GM12878 (cell line): ENCODE measurements around the gene DVL2. TPM values are rescaled to one million over a fixed set of nuclear protein-coding genes. Genes with fewer than 3 reads are reported as not detected.

Experiments used
- ATAC-seq: fragments of 200-7000 bp; cut with Tn5 transposase; 3 replicates; pipeline ENCODE4 v1.9.1; 2020; ENCODE audit warnings: mild to moderate bottlenecking, moderate library complexity
- BruUV-seq: library from RNA; stranded (reverse); fragments of 400-500 nt; replicated peaks from 2 replicates; lab custom pipeline; 2021; lab: Mats Ljungman, UMichigan
- CTCF ChIA-PET: fragments of 300-600 bp; sonication (Branson Sonifier 250); formaldehyde crosslinking; extraction: SDS; loops from one replicate; lab custom pipeline; 2021; ENCODE audit warnings: inconsistent platforms; lab: Yijun Ruan, JAX
- POLR2A ChIA-PET: fragments of 350-600 bp; formaldehyde crosslinking; extraction: SDS; loops from one replicate; lab custom pipeline; 2021; ENCODE audit warnings: inconsistent platforms; lab: Charles Lee
- RAD21 ChIA-PET: fragments of 300-600 bp; sonication (Branson Sonifier 250); formaldehyde crosslinking; loops from one replicate; lab custom pipeline; 2023; ENCODE audit warnings: antibody characterized with exemption; ENCODE audit not compliant: unreplicated experiment; lab: Charles Lee
- SMC1A ChIA-PET: fragments of 300-600 bp; sonication (Branson Sonifier 250); formaldehyde crosslinking; loops from one replicate; lab custom pipeline; 2023; ENCODE audit not compliant: unreplicated experiment, uncharacterized antibody; lab: Charles Lee
- DNase-seq: peaks from one replicate; pipeline ENCODE4 v3.0.0-alpha.2; 2011; ENCODE audit warnings: low read depth, low spot score
- FAIRE-seq: peaks from 3 replicates; lab custom pipeline; 2011; peaks lifted over from hg19 to GRCh38; lab: Jason Lieb, UNC
- H2AFZ ChIP-seq: 2 replicates; pipeline ENCODE4 v1.6.0; 2011; ENCODE audit warnings: low read depth, low read length, control low read depth; ENCODE audit not compliant: control insufficient read depth
- H3K27ac ChIP-seq: 2 replicates; pipeline ENCODE4 v1.5.1; 2011; ENCODE audit warnings: control low read depth; ENCODE audit not compliant: control insufficient read depth, insufficient read depth
- H3K27me3 ChIP-seq, 2 experiments: replicated peaks in 1 of 2; 2 replicates each; pipeline versions ENCODE4 v1.6.0 to v1.6.1; 2011; ENCODE audit warnings: low read length in 1 of 2; ENCODE audit not compliant: control insufficient read depth in 2 of 2, insufficient read depth in 2 of 2
- H3K36me3 ChIP-seq, 2 experiments: 2 replicates each; pipeline ENCODE4 v1.5.1; 2011; ENCODE audit warnings: low read length in 1 of 2; ENCODE audit not compliant: control insufficient read depth in 2 of 2, insufficient read depth in 2 of 2
- H3K4me1 ChIP-seq: 2 replicates; pipeline ENCODE4 v1.6.1; 2011; ENCODE audit warnings: mild to moderate bottlenecking, low read length, moderate library complexity, mixed read lengths; ENCODE audit not compliant: control insufficient read depth, insufficient read depth
- H3K4me2 ChIP-seq: 2 replicates; pipeline ENCODE4 v1.6.0; 2011; ENCODE audit warnings: control low read depth; ENCODE audit not compliant: control insufficient read depth, insufficient read depth
- H3K4me3 ChIP-seq: fragments of 200-600 bp; sonication (generic); 2 replicates; pipeline ENCODE4 v1.5.1; 2016
- H3K79me2 ChIP-seq: 2 replicates; pipeline ENCODE4 v1.6.0; 2011; ENCODE audit warnings: low read length; ENCODE audit not compliant: control insufficient read depth, insufficient read depth
- H3K9ac ChIP-seq: 2 replicates; pipeline ENCODE4 v1.8.0; 2011; ENCODE audit warnings: low read length, control low read depth, mixed read lengths; ENCODE audit not compliant: control insufficient read depth, insufficient read depth
- H3K9me3 ChIP-seq: replicated peaks from 3 replicates; pipeline ENCODE4 v1.5.1; 2011; ENCODE audit warnings: mild to moderate bottlenecking, low read length; ENCODE audit not compliant: control insufficient read depth, insufficient read depth
- H4K20me1 ChIP-seq: 2 replicates; pipeline ENCODE4 v1.6.0; 2011; ENCODE audit not compliant: control insufficient read depth, insufficient read depth
- CBFB ChIP-seq: IDR thresholded peaks from 2 replicates; pipeline ENCODE4 v1.6.1; 2016; ENCODE audit warnings: antibody characterized with exemption, low read depth
- E2F8 ChIP-seq: fragments of 450-650 bp; IDR thresholded peaks from 2 replicates; pipeline ENCODE4 v1.6.1; 2018; ENCODE audit warnings: mild to moderate bottlenecking, low read depth, moderate library complexity; ENCODE audit not compliant: partially characterized antibody
- FOXM1 ChIP-seq: IDR thresholded peaks from 2 replicates; pipeline ENCODE4 v1.6.1; 2012; ENCODE audit warnings: low read depth, mild to moderate bottlenecking, inconsistent platforms, low read length, moderate library complexity
- MLLT1 ChIP-seq: fragments of 450-650 bp; IDR thresholded peaks from 2 replicates; pipeline ENCODE4 v1.6.1; 2016; ENCODE audit warnings: mild to moderate bottlenecking
- NBN ChIP-seq: fragments of 450-650 bp; IDR thresholded peaks from 2 replicates; pipeline ENCODE4 v1.6.1; 2016
- SIX5 ChIP-seq: IDR thresholded peaks from 2 replicates; pipeline ENCODE4 v1.6.1; 2011; ENCODE audit warnings: mild to moderate bottlenecking, low read depth, low read length, moderate library complexity; ENCODE audit not compliant: severe bottlenecking
- SP1 ChIP-seq: IDR thresholded peaks from one replicate; pipeline ENCODE4 v1.6.1; 2011; ENCODE audit warnings: low read depth, low read length
- TCF3 ChIP-seq: IDR thresholded peaks from 2 replicates; pipeline ENCODE4 v1.6.1; 2012; ENCODE audit warnings: low read depth, mild to moderate bottlenecking, low read length, borderline replicate concordance; ENCODE audit not compliant: insufficient read depth
- TCF7 ChIP-seq: IDR thresholded peaks from 2 replicates; pipeline ENCODE4 v1.6.1; 2014; ENCODE audit warnings: antibody characterized with exemption, borderline replicate concordance
- ZNF622 ChIP-seq: fragments of 450-650 bp; IDR thresholded peaks from 2 replicates; pipeline ENCODE4 v1.6.1; 2017; ENCODE audit warnings: mild to moderate bottlenecking, inconsistent platforms
- WGBS: methylation state at CpG from one replicate; pipeline ENCODE4 v1.1.6; 2016; ENCODE audit warnings: low lambda C conversion rate; ENCODE audit not compliant: insufficient replicate concordance, insufficient coverage; ENCODE audit errors: missing lambda C conversion rate; 5-methylcytosine and 5-hydroxymethylcytosine counted together
- in situ Hi-C: fragments of 300-500 bp; cut with MboI; formaldehyde crosslinking; loops from 9 replicates; pipeline ENCODE4 v1.14.3; 2018; ENCODE audit warnings: mixed read lengths
- intact Hi-C: fragments of 100-400 bp; cut with micrococcal nuclease; formaldehyde crosslinking; loops from one replicate; pipeline ENCODE4 v1.14.2; 2022; ENCODE audit not compliant: unreplicated experiment
- polyA plus RNA-seq, 11 experiments: library from polyadenylated mRNA; depleted of rRNA in 4 of 11; unstranded in 6 of 11; stranded (reverse) in 5 of 11; fragments of >200 nt; fragmentation: Nextera tagmentation in 4 of 11; fragmentation: Illumina TruSeq in 1 of 11; extraction: Ambion mirVana in 4 of 11; extraction: Trizol in 1 of 11; gene quantifications; 1 replicate in 1 of 11; 2 replicates in 10 of 11; pipeline versions ENCODE4 v1.2.1 to v1.2.3, GENCODE V29; 2011 to 2016; ENCODE audit warnings: inconsistent platforms in 2 of 11, missing spikeins in 2 of 11, low read depth in 1 of 11
- total RNA-seq, 4 experiments: library from RNA; depleted of rRNA in 3 of 4; stranded (reverse); fragments of >200 nt in 3 of 4; fragmentation: Illumina TruSeq in 1 of 4; extraction: Trizol in 1 of 4; gene quantifications; 2 replicates each; pipeline versions ENCODE4 v1.2.1 to v1.2.3, GENCODE V29; 2013 to 2021
- TF ChIP-seq, protein P1 (sequence below): fragments of 450-650 bp; formaldehyde crosslinking; IDR thresholded peaks from 2 replicates; pipeline ENCODE4 v1.5.0; 2022; ENCODE audit warnings: mild to moderate bottlenecking, missing genetic modification characterization
- TF ChIP-seq, protein P2 (sequence below): IDR thresholded peaks from 2 replicates; pipeline ENCODE4 v1.6.1; 2012; ENCODE audit warnings: mild to moderate bottlenecking, low read depth, low read length

Gene DVL2
- total and polyA plus RNA-seq, 10 of the 15 experiments (the other 5 are each of a cell fraction or from before 2014, with no cell fraction given): 0.97 to 44.8 (median 23.2) TPM

DNA sequence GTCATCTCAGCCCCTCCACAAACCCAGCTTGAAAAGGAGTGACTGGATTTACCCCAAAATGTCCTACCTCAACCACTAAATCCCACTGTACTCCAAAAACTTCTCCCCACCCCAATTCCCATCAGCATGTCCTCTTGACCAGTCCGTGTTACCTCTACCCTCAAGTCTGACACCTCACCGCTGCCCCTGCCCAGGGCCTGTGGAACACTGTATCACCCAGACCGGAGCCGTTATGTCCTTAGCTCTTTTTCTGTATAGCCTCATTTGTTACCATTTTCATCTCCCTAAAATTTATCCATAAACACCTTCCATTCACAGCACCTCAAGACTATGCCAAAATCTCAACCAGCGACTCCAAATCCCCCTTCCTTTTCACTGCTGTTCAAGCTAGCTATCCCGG is 2.5 kb upstream of the DVL2 start:
- Histone ChIP-seq H3K4me1 (peaks cover 32% of the 10 kb centered on the region), H2AFZ (no peak overlapping the region), H3K36me3 (peaks cover 6 to 14% of the 10 kb centered on the region in 2 experiments), H3K4me3 (peak overlapping the region; percentile 70; the same call in 1 of the 2 replicates), H3K27me3 (no peaks in the 10 kb centered on the region), H3K9ac (no peak overlapping the region), H3K27ac (no peak overlapping the region), H3K79me2 (peaks cover 68% of the 10 kb centered on the region), H4K20me1 (no peaks in the 10 kb centered on the region), H3K4me2 (peak overlapping the region; percentile 49; the same call in 1 of the 2 replicates), H3K9me3 (no peaks in the 10 kb centered on the region)
- in situ Hi-C loops: no loop called here
- no TSS peak for BruUV-seq
- ChIA-PET RAD21 (interaction anchor here (1.2 to 1.6 kb wide), 2 partner anchors 13 to 17 kb away, joined by 3 to 7 read pairs; partner anchors contain the start of genes ACADVL and DLG4), CTCF (interaction anchor here (0.5 to 1.5 kb wide), 2 partner anchors 16 to 56 kb away, joined by 3 to 9 read pairs; partner anchors contain the start of genes ACADVL and DLG4), POLR2A (interaction anchor here (0.8 to 7.3 kb wide), 5 partner anchors 14 to 199 kb away, joined by 3 to 99 read pairs (median 3); partner anchors contain the start of genes ACADVL, CTDNEP1, DLG4 and ELP5), SMC1A (no interaction called here)
- no peak for FAIRE-seq
- DNase-seq: no peak
- ATAC-seq: no peak
- intact Hi-C loops: no loop called here
- WGBS: 89% methylated on average over 6 of the region's 6 CpGs
- TF ChIP-seq TCF3 (no peak), NBN (no peak), MLLT1 (no peak), FOXM1 (no peak), CBFB (no peak), TCF7 (no peak), SIX5 (no peak), E2F8 (no peak), ZNF622 (no peak), SP1 (no peak)
- TF ChIP-seq, protein P1, sequence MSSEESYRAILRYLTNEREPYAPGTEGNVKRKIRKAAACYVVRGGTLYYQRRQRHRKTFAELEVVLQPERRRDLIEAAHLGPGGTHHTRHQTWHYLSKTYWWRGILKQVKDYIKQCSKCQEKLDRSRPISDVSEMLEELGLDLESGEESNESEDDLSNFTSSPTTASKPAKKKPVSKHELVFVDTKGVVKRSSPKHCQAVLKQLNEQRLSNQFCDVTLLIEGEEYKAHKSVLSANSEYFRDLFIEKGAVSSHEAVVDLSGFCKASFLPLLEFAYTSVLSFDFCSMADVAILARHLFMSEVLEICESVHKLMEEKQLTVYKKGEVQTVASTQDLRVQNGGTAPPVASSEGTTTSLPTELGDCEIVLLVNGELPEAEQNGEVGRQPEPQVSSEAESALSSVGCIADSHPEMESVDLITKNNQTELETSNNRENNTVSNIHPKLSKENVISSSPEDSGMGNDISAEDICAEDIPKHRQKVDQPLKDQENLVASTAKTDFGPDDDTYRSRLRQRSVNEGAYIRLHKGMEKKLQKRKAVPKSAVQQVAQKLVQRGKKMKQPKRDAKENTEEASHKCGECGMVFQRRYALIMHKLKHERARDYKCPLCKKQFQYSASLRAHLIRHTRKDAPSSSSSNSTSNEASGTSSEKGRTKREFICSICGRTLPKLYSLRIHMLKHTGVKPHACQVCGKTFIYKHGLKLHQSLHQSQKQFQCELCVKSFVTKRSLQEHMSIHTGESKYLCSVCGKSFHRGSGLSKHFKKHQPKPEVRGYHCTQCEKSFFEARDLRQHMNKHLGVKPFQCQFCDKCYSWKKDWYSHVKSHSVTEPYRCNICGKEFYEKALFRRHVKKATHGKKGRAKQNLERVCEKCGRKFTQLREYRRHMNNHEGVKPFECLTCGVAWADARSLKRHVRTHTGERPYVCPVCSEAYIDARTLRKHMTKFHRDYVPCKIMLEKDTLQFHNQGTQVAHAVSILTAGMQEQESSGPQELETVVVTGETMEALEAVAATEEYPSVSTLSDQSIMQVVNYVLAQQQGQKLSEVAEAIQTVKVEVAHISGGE (CRISPR knock-in tag): no peak
- TF ChIP-seq, protein P2, sequence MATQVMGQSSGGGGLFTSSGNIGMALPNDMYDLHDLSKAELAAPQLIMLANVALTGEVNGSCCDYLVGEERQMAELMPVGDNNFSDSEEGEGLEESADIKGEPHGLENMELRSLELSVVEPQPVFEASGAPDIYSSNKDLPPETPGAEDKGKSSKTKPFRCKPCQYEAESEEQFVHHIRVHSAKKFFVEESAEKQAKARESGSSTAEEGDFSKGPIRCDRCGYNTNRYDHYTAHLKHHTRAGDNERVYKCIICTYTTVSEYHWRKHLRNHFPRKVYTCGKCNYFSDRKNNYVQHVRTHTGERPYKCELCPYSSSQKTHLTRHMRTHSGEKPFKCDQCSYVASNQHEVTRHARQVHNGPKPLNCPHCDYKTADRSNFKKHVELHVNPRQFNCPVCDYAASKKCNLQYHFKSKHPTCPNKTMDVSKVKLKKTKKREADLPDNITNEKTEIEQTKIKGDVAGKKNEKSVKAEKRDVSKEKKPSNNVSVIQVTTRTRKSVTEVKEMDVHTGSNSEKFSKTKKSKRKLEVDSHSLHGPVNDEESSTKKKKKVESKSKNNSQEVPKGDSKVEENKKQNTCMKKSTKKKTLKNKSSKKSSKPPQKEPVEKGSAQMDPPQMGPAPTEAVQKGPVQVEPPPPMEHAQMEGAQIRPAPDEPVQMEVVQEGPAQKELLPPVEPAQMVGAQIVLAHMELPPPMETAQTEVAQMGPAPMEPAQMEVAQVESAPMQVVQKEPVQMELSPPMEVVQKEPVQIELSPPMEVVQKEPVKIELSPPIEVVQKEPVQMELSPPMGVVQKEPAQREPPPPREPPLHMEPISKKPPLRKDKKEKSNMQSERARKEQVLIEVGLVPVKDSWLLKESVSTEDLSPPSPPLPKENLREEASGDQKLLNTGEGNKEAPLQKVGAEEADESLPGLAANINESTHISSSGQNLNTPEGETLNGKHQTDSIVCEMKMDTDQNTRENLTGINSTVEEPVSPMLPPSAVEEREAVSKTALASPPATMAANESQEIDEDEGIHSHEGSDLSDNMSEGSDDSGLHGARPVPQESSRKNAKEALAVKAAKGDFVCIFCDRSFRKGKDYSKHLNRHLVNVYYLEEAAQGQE: no peak
